ENCODE measurements around the gene ANGPTL7.
"Not testable (repeated sequence)": the region's sequence is repeated elsewhere in the genome, so short reads cannot be mapped to it uniquely, and the experiment has no call there.

- TF ChIP-seq, protein P1, sequence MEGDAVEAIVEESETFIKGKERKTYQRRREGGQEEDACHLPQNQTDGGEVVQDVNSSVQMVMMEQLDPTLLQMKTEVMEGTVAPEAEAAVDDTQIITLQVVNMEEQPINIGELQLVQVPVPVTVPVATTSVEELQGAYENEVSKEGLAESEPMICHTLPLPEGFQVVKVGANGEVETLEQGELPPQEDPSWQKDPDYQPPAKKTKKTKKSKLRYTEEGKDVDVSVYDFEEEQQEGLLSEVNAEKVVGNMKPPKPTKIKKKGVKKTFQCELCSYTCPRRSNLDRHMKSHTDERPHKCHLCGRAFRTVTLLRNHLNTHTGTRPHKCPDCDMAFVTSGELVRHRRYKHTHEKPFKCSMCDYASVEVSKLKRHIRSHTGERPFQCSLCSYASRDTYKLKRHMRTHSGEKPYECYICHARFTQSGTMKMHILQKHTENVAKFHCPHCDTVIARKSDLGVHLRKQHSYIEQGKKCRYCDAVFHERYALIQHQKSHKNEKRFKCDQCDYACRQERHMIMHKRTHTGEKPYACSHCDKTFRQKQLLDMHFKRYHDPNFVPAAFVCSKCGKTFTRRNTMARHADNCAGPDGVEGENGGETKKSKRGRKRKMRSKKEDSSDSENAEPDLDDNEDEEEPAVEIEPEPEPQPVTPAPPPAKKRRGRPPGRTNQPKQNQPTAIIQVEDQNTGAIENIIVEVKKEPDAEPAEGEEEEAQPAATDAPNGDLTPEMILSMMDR (IDR thresholded peaks at IDR 0.05): not testable (repeated sequence)
- TF ChIP-seq POLR2A (IDR thresholded peaks at IDR 0.05): not testable (repeated sequence)
Measured at GRCh38 chr1:11166744-11167143, 22.4 kb upstream of the ANGPTL7 start.
